Measurements from ENCODE around the gene SNTB2. TPM values are rescaled to one million over a fixed set of nuclear protein-coding genes. Genes with fewer than 3 reads are reported as not detected.
A peak's percentile ranks its signal among the peaks of the same experiment; 100 is the strongest.

The SNTB2 gene
- total RNA-seq, 1 donor from 2014 or later = 36.1 TPM

GRCh38 chr16:69187446-69188235 is 677 bp downstream of the SNTB2 start:
- peak; percentile 79 for DNase-seq
- Histone ChIP-seq H3K4me1 (peaks cover 48% of the 10 kb centered on the region), H3K9me3 (no peaks in the 10 kb centered on the region), H3K4me3 (peak overlapping the region; percentile 91), H3K36me3 (no peaks in the 10 kb centered on the region), H3K27ac (peak overlapping the region; percentile 84), H3K27me3 (ENCODE audit: low read depth) (no peaks in the 10 kb centered on the region)
- peak; percentile 49 to 53 for ATAC-seq
- intact Hi-C loops (cut with DNase I) = no loop called here
- no peak for TF ChIP-seq CTCF (IDR thresholded peaks at IDR 0.05)

DNA sequence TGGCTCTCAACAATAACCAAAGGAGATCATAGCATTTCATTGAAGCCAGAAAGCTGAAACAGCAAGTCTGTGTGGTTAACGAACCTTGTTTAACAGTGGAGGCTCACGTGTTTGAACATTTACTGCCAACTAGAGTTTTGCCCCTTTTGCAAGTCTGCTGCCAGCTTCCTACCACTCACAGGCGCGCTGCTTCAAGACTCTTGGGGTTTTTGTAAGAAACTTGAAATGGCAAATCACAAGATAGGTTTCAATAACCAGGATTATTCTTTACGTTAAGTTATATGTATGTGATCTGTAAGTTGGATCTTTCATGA is 1.2 kb downstream of the SNTB2 start:
- H3K9me3 ChIP-seq = no peaks in the 10 kb centered on the region
- H3K36me3 ChIP-seq = no peaks in the 10 kb centered on the region
- peak in 1 of 2 donors; percentile 35 for ATAC-seq
- intact Hi-C loops (cut with DNase I) = no loop called here
- no peak for DNase-seq
- H3K27me3 ChIP-seq (ENCODE audit: low read depth) = no peaks in the 10 kb centered on the region
- TF ChIP-seq CTCF (IDR thresholded peaks at IDR 0.05) = no peak
- H3K4me1 ChIP-seq = peaks cover 43% of the 10 kb centered on the region
- H3K27ac ChIP-seq = peak overlapping the region; percentile 84
- peak overlapping the region; percentile 91 for H3K4me3 ChIP-seq

DNA sequence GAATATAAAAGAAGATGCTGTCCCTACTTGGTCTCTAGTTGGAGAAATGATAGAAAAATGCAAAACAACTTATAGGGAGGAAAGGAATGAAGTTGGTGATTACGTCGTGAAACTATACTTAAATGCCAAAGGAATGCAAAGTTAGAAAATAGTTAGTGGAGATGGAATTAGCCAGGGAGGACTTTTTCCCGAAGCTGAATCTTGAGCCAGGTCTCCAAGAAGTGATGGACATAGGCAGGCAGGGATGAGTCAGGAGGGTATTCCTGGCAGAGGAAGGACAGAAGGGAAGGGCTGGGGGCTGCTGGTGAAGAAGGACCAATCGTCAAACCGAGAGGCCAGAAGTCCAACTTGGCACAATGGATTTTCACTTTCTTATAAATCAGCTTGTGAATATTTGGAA is 1.8 kb downstream of the SNTB2 start:
- H3K9me3 ChIP-seq = no peaks in the 10 kb centered on the region
- no peaks in the 10 kb centered on the region for H3K36me3 ChIP-seq
- DNase-seq (no peak), ATAC-seq (no peak)
- peak overlapping the region; percentile 91 for H3K4me3 ChIP-seq
- intact Hi-C loops (cut with DNase I) = no loop called here
- TF ChIP-seq CTCF (IDR thresholded peaks at IDR 0.05) = no peak
- H3K27ac ChIP-seq = peak overlapping the region; percentile 84
- H3K4me1 ChIP-seq = peaks cover 43% of the 10 kb centered on the region
- no peaks in the 10 kb centered on the region for H3K27me3 ChIP-seq (ENCODE audit: low read depth)

DNA sequence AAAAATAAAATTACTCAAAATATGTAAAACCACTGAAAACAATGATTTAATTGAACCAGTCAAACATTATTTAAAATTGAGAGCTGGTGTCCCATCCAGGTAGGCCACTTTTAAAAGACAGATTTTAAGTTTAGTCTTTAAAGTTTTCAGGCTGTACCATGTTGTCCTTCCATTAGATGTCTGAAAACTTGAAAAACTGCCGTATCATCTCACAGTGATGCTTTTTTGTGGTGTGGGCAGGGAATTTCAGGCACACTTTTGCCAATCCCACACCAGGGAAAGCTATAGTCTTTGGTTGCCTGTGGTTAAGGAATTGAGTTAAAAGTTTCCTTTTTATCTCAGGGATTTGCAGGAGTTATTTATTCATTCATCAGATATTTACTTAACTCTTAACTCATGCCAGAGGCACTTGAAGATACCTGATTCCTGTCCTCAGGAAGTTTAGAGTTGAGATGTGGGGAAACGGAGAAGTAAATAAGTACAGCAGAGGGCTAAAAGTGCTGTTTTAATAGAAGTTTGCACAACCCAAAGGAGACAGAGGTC is 3.2 kb downstream of the SNTB2 start:
- no peaks in the 10 kb centered on the region for H3K9me3 ChIP-seq
- H3K4me3 ChIP-seq = no peak overlapping the region
- H3K27ac ChIP-seq = no peak overlapping the region
- no peak for TF ChIP-seq CTCF (IDR thresholded peaks at IDR 0.05)
- no peaks in the 10 kb centered on the region for H3K36me3 ChIP-seq
- DNase-seq = no peak
- H3K4me1 ChIP-seq = peaks cover 52% of the 10 kb centered on the region
- no peak for ATAC-seq
- intact Hi-C loops (cut with DNase I) = no loop called here
- no peaks in the 10 kb centered on the region for H3K27me3 ChIP-seq (ENCODE audit: low read depth)

DNA sequence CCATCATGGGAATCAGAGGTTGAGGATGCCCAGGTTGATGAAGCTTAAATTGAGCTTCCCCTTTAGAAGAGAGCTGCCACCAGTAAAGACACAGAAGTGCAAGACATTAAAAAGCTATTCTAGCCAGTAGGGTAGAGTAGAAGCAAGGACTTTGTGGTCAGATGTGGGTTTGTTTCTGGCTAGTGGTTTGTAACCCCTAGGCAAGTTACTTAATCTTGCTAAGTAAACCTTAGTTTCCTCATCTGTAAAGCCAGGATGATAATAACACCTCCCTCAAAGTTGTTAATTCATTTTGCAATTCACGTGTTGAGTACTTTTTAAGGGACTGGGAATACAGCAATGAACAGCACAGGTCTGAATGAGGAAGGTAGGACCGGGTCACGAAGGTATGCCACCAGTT is 3.6 kb downstream of the SNTB2 start:
- no peak for TF ChIP-seq CTCF (IDR thresholded peaks at IDR 0.05)
- no peak for ATAC-seq
- intact Hi-C loops (cut with DNase I) = no loop called here
- DNase-seq = no peak
- peaks cover 52% of the 10 kb centered on the region for H3K4me1 ChIP-seq
- H3K9me3 ChIP-seq = no peaks in the 10 kb centered on the region
- no peak overlapping the region for H3K27ac ChIP-seq
- H3K36me3 ChIP-seq = no peaks in the 10 kb centered on the region
- H3K27me3 ChIP-seq (ENCODE audit: low read depth) = no peaks in the 10 kb centered on the region
- no peak overlapping the region for H3K4me3 ChIP-seq

All from lower lobe of right lung (tissue), 2 donors.